ENCODE measurements around the gene PCDH10. TPM values are rescaled to one million over a fixed set of nuclear protein-coding genes. Genes with fewer than 3 reads are reported as not detected.

The PCDH10 gene
- total and polyA plus RNA-seq, 5 donors from 2014 or later: not detected

DNA sequence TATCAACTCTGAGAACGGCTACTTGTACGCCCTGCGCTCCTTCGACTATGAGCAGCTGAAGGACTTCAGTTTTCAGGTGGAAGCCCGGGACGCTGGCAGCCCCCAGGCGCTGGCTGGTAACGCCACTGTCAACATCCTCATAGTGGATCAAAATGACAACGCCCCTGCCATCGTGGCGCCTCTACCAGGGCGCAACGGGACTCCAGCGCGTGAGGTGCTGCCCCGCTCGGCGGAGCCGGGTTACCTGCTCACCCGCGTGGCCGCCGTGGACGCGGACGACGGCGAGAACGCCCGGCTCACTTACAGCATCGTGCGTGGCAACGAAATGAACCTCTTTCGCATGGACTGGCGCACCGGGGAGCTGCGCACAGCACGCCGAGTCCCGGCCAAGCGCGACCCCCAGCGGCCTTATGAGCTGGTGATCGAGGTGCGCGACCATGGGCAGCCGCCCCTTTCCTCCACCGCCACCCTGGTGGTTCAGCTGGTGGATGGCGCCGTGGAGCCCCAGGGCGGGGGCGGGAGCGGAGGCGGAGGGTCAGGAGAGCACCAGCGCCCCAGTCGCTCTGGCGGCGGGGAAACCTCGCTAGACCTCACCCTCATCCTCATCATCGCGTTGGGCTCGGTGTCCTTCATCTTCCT lies 2.7 kb downstream of the PCDH10 start:
- Mint-ChIP-seq H3K9me3 (peaks cover 0 to 8% (median 3%) of the 10 kb centered on the region in 7 donors), H3K27me3 (peaks cover 37% of the 10 kb centered on the region), H3K4me3 (no peak overlapping the region), H3K36me3 (peaks cover 4% of the 10 kb centered on the region), H3K4me1 (peaks cover 0 to 5% (median 0%) of the 10 kb centered on the region in 4 donors), H3K27ac (no peak overlapping the region)
- DNase-seq (no peak), ATAC-seq (ENCODE audit: low read depth in 2 of 2) (no peak)
- H3K27ac ChIP-seq (ENCODE audit: insufficient read depth, low read length, poor library complexity, severe bottlenecking): no peak overlapping the region
- H3K27me3 ChIP-seq (ENCODE audit: control insufficient read depth, insufficient read depth, low read length): peaks cover 13% of the 10 kb centered on the region
- H3K4me1 ChIP-seq (ENCODE audit: control insufficient read depth, insufficient read depth, low read length, poor library complexity, severe bottlenecking): no peaks in the 10 kb centered on the region
- no peaks in the 10 kb centered on the region for H3K36me3 ChIP-seq (ENCODE audit: control insufficient read depth, insufficient read depth, low read length)
- H3K9me3 ChIP-seq (ENCODE audit: control insufficient read depth in 2 of 2, low read length in 2 of 2): peaks cover 0 to 2% of the 10 kb centered on the region in 2 experiments
- no peak overlapping the region for H3K4me3 ChIP-seq (ENCODE audit: low read depth, low read length)

DNA sequence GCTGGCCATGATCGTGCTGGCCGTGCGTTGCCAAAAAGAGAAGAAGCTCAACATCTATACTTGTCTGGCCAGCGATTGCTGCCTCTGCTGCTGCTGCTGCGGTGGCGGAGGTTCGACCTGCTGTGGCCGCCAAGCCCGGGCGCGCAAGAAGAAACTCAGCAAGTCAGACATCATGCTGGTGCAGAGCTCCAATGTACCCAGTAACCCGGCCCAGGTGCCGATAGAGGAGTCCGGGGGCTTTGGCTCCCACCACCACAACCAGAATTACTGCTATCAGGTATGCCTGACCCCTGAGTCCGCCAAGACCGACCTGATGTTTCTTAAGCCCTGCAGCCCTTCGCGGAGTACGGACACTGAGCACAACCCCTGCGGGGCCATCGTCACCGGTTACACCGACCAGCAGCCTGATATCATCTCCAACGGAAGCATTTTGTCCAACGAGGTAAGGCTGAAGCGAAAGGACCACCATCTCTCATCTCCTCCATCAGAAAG lies 3.3 kb downstream of the PCDH10 start:
- DNase-seq (no peak), ATAC-seq (ENCODE audit: low read depth in 2 of 2) (no peak)
- Mint-ChIP-seq H3K9me3 (peaks cover 0 to 8% (median 3%) of the 10 kb centered on the region in 7 donors), H3K4me1 (peaks cover 0 to 5% (median 0%) of the 10 kb centered on the region in 4 donors), H3K36me3 (peaks cover 4% of the 10 kb centered on the region), H3K27me3 (peaks cover 32% of the 10 kb centered on the region), H3K4me3 (no peak overlapping the region), H3K27ac (no peak overlapping the region)
- Histone ChIP-seq H3K27ac (ENCODE audit: insufficient read depth, low read length, poor library complexity, severe bottlenecking) (no peak overlapping the region), H3K27me3 (ENCODE audit: control insufficient read depth, insufficient read depth, low read length) (peaks cover 10% of the 10 kb centered on the region), H3K9me3 (ENCODE audit: control insufficient read depth in 2 of 2, low read length in 2 of 2) (peaks cover 0 to 2% of the 10 kb centered on the region in 2 experiments), H3K36me3 (ENCODE audit: control insufficient read depth, insufficient read depth, low read length) (no peaks in the 10 kb centered on the region), H3K4me1 (ENCODE audit: control insufficient read depth, insufficient read depth, low read length, poor library complexity, severe bottlenecking) (no peaks in the 10 kb centered on the region), H3K4me3 (ENCODE audit: low read depth, low read length) (no peak overlapping the region)

DNA sequence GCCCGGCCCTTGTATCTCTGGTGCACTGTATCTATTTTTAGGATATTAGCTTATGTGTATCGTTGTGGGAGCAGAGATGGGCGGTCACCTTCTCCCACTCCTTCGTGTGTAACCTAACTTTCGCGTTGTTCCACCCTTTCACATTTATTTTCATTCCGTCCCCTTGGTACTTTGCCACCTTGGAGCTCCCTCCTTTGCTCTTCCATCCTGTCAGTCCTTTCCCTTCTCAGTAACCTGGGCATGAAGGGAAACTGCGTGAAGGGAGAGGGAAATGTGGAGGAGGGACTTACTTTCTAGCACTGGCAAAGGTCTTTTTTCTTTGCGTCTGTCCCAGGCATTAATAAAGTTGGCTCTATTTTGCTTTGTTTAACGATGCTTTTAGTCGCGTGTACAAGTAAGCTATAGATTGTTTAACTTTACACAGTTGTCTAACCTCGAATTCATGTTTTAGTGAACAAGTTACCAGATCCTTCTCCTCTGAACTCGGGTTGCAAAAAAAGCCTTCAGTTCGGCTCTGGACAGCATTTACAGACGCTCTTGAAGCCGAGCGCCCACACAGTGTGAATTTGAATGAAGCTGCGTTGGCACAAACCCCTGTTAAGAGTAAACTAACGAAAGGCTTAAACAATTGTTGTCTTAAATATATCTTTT lies 3.9 kb downstream of the PCDH10 start:
- Mint-ChIP-seq H3K4me3 (peak overlapping the region in 1 of 4 donors; percentile 5), H3K9me3 (peaks cover 0 to 8% (median 3%) of the 10 kb centered on the region in 7 donors), H3K36me3 (peaks cover 4% of the 10 kb centered on the region), H3K4me1 (peaks cover 0 to 5% (median 0%) of the 10 kb centered on the region in 4 donors), H3K27me3 (peaks cover 30% of the 10 kb centered on the region), H3K27ac (no peak overlapping the region)
- H3K9me3 ChIP-seq (ENCODE audit: control insufficient read depth in 2 of 2, low read length in 2 of 2): peaks cover 0 to 2% of the 10 kb centered on the region in 2 experiments
- H3K27ac ChIP-seq (ENCODE audit: insufficient read depth, low read length, poor library complexity, severe bottlenecking): no peak overlapping the region
- no peaks in the 10 kb centered on the region for H3K4me1 ChIP-seq (ENCODE audit: control insufficient read depth, insufficient read depth, low read length, poor library complexity, severe bottlenecking)
- H3K4me3 ChIP-seq (ENCODE audit: low read depth, low read length): no peak overlapping the region
- DNase-seq (no peak), ATAC-seq (ENCODE audit: low read depth in 2 of 2) (no peak)
- H3K27me3 ChIP-seq (ENCODE audit: control insufficient read depth, insufficient read depth, low read length): peaks cover 10% of the 10 kb centered on the region
- H3K36me3 ChIP-seq (ENCODE audit: control insufficient read depth, insufficient read depth, low read length): no peaks in the 10 kb centered on the region

DNA sequence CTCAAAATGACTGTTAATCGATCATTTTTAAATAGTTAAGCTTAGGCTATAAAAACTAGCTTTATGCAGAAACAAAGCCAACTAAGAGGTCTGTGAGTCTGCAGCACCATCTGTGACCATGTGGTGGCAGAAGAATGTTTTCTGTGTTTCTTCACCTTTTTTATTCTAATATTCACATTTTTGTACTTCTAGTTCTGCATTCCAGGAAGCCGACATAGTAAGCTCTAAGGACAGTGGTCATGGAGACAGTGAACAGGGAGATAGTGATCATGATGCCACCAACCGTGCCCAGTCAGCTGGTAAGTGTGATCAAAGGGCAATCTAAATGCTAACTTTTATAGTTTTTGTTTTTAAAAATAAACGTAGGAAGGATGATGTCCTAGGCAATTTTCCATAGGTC lies 5.6 kb downstream of the PCDH10 start:
- Mint-ChIP-seq H3K27me3 (peaks cover 13% of the 10 kb centered on the region), H3K27ac (no peak overlapping the region), H3K4me1 (no peaks in the 10 kb centered on the region), H3K4me3 (no peak overlapping the region), H3K9me3 (peaks cover 0 to 4% (median 0%) of the 10 kb centered on the region in 7 donors), H3K36me3 (no peaks in the 10 kb centered on the region)
- Histone ChIP-seq H3K4me3 (ENCODE audit: low read depth, low read length) (no peak overlapping the region), H3K27me3 (ENCODE audit: control insufficient read depth, insufficient read depth, low read length) (peaks cover 4% of the 10 kb centered on the region), H3K27ac (ENCODE audit: insufficient read depth, low read length, poor library complexity, severe bottlenecking) (no peak overlapping the region), H3K36me3 (ENCODE audit: control insufficient read depth, insufficient read depth, low read length) (no peaks in the 10 kb centered on the region), H3K4me1 (ENCODE audit: control insufficient read depth, insufficient read depth, low read length, poor library complexity, severe bottlenecking) (no peaks in the 10 kb centered on the region), H3K9me3 (ENCODE audit: control insufficient read depth in 2 of 2, low read length in 2 of 2) (peaks cover 0 to 2% of the 10 kb centered on the region in 2 experiments)
- DNase-seq (no peak), ATAC-seq (ENCODE audit: low read depth in 2 of 2) (no peak)

DNA sequence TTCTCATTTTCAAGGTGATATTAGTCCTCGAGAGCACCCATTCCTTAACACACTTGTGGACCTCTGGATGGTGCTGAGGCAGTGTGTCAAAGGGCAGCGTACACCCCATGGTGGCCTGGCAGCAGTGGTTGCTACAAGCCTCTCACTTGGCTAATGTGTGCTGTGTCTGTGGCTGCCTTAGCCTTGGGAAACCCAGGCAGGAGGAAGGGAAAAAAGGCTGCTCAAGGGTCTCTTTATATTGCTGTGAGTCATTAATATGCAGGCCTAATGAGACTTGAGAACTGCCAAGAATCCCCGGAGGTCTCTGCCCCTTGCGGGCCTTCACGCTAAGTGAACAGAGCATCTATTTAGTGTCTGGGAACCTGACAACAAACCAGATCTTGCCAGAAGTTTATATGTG lies 7.0 kb downstream of the PCDH10 start:
- Histone ChIP-seq H3K27me3 (ENCODE audit: control insufficient read depth, insufficient read depth, low read length) (peaks cover 2% of the 10 kb centered on the region), H3K4me3 (ENCODE audit: low read depth, low read length) (no peak overlapping the region), H3K27ac (ENCODE audit: insufficient read depth, low read length, poor library complexity, severe bottlenecking) (no peak overlapping the region), H3K4me1 (ENCODE audit: control insufficient read depth, insufficient read depth, low read length, poor library complexity, severe bottlenecking) (no peaks in the 10 kb centered on the region), H3K36me3 (ENCODE audit: control insufficient read depth, insufficient read depth, low read length) (no peaks in the 10 kb centered on the region), H3K9me3 (ENCODE audit: control insufficient read depth in 2 of 2, low read length in 2 of 2) (peaks cover 0 to 2% of the 10 kb centered on the region in 2 experiments)
- ATAC-seq (ENCODE audit: low read depth in 2 of 2) (no peak), DNase-seq (no peak)
- H3K27me3 Mint-ChIP-seq: no peaks in the 10 kb centered on the region
- H3K4me1 Mint-ChIP-seq: no peaks in the 10 kb centered on the region
- H3K9me3 Mint-ChIP-seq: peaks cover 0 to 4% (median 0%) of the 10 kb centered on the region in 7 donors
- H3K4me3 Mint-ChIP-seq: no peak overlapping the region
- H3K27ac Mint-ChIP-seq: no peak overlapping the region
- no peaks in the 10 kb centered on the region for H3K36me3 Mint-ChIP-seq

DNA sequence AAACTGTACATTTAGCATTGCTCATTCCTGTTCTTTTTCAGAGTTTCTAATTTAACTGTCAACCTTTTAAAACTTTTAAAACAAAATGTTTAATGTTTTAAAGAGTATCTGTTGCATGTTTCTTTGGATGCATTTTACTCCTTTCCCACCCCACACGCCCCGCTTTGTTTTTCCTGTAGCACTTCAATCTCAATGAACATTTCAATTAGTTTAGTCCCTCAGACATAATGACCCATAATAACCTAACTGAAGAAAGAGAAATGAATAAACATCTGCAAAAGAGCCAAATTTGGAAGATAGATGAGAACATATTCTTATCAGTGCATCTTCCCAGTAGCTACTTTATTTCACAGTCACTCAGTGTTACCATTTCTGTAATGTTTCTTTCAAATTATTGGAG lies 7.5 kb downstream of the PCDH10 start:
- Mint-ChIP-seq H3K27ac (no peak overlapping the region), H3K27me3 (no peaks in the 10 kb centered on the region), H3K4me3 (no peak overlapping the region), H3K4me1 (no peaks in the 10 kb centered on the region), H3K9me3 (peaks cover 0 to 4% (median 0%) of the 10 kb centered on the region in 7 donors), H3K36me3 (no peaks in the 10 kb centered on the region)
- Histone ChIP-seq H3K9me3 (ENCODE audit: control insufficient read depth in 2 of 2, low read length in 2 of 2) (peaks cover 0 to 2% of the 10 kb centered on the region in 2 experiments), H3K27ac (ENCODE audit: insufficient read depth, low read length, poor library complexity, severe bottlenecking) (no peak overlapping the region), H3K36me3 (ENCODE audit: control insufficient read depth, insufficient read depth, low read length) (no peaks in the 10 kb centered on the region), H3K4me1 (ENCODE audit: control insufficient read depth, insufficient read depth, low read length, poor library complexity, severe bottlenecking) (no peaks in the 10 kb centered on the region), H3K4me3 (ENCODE audit: low read depth, low read length) (no peak overlapping the region), H3K27me3 (ENCODE audit: control insufficient read depth, insufficient read depth, low read length) (peaks cover 2% of the 10 kb centered on the region)
- no peak for DNase-seq
- ATAC-seq (ENCODE audit: low read depth in 2 of 2): no peak

DNA sequence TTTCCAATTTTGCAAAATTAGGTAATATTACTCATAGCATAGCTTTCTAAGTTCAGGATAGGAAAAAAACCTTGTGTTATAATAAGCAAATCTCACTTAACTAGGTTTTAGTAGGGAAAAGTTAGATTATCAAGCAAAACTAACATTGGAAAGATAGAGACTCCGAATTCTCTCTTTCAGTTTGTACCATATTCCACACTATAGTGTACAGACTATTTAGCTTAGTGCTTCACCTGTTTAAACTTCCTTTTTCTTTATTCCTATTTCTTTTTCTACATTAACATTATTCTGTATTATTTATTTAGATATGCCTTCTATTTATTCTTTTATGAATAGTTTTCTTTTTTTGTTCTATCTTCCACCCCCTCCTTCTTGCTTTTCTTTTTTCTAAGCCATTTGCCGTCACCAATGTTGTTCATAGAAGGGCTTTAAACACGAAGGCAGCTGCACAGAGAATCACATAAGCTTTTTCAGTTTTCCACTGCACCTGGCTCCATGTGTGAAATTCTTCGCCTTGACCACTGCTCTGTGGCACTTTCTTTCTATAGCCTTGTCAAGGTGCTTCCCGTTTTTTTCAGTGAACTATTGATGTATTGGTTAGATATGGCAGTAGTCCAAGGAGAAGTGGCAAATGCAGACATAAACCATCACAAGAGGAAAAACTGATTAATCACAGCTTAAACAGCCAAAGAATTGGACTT lies 8.5 kb downstream of the PCDH10 start:
- Mint-ChIP-seq H3K4me3 (no peak overlapping the region), H3K27me3 (no peaks in the 10 kb centered on the region), H3K36me3 (no peaks in the 10 kb centered on the region), H3K4me1 (no peaks in the 10 kb centered on the region), H3K27ac (no peak overlapping the region), H3K9me3 (peaks cover 0 to 2% (median 0%) of the 10 kb centered on the region in 7 donors)
- no peak overlapping the region for H3K4me3 ChIP-seq (ENCODE audit: low read depth, low read length)
- ATAC-seq (ENCODE audit: low read depth in 2 of 2) (no peak), DNase-seq (no peak)
- no peaks in the 10 kb centered on the region for H3K36me3 ChIP-seq (ENCODE audit: control insufficient read depth, insufficient read depth, low read length)
- H3K27me3 ChIP-seq (ENCODE audit: control insufficient read depth, insufficient read depth, low read length): peaks cover 2% of the 10 kb centered on the region
- no peaks in the 10 kb centered on the region for H3K4me1 ChIP-seq (ENCODE audit: control insufficient read depth, insufficient read depth, low read length, poor library complexity, severe bottlenecking)
- peaks cover 0 to 2% of the 10 kb centered on the region in 2 experiments for H3K9me3 ChIP-seq (ENCODE audit: control insufficient read depth in 2 of 2, low read length in 2 of 2)
- no peak overlapping the region for H3K27ac ChIP-seq (ENCODE audit: insufficient read depth, low read length, poor library complexity, severe bottlenecking)
